TTC549 (cell line): ENCODE results near the gene CD2BP2.
A peak's percentile ranks its signal among the peaks of the same experiment; 100 is the strongest.
"Not testable (repeated sequence)": the region's sequence is repeated elsewhere in the genome, so short reads cannot be mapped to it uniquely, and the experiment has no call there.

ENCODE experiments used
- FAIRE-seq: peaks from 2 replicates; lab custom pipeline; 2012; peaks lifted over from hg19 to GRCh38; lab: Jason Lieb, UNC

The CD2BP2 gene

DNA sequence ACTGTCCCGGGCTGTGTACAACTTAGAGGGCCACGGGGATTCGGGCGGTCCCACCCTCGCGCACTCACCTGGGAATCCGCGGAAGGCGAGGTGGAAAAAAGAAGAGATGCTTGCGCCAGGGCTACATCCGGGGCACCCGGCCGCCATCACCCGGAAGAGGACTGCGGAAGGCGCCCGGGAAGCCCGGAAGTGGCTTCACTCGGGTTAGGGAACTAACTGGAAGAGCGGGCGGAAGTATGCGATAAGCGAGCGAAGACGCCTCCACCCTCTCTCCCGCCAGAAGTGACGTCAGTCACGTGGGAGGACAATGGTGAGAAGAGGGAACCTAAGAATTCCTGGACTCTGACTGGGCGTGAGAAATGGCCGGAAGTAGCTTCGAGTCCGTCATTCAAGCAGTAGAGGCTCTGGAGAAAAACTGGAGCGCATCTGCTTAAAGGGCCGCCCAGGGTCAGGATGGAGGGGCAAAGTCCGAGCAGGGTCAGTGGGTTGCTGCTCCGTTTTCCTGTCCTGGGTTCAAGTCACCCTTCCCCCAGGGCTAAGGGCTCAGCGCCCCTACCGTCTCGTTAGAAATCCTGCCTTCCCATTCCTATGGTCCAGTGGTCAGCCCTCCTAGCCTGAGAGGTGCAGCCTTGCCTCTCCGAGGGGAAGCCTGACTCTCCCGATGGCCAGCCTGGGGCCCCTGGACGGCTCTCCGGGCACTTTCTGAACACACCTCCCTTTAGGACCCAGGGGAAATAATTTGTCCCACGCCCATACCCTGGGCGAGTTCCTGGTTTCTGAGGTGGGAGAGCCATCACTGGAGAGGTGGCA, at the start of gene CD2BP2:
TSS of gene CD2BP2 (minus strand) at position 165 of the 810 bp plus-strand sequence. CDS start 627 bp downstream, outside the sequence.
- peak; percentile 95 for FAIRE-seq

DNA sequence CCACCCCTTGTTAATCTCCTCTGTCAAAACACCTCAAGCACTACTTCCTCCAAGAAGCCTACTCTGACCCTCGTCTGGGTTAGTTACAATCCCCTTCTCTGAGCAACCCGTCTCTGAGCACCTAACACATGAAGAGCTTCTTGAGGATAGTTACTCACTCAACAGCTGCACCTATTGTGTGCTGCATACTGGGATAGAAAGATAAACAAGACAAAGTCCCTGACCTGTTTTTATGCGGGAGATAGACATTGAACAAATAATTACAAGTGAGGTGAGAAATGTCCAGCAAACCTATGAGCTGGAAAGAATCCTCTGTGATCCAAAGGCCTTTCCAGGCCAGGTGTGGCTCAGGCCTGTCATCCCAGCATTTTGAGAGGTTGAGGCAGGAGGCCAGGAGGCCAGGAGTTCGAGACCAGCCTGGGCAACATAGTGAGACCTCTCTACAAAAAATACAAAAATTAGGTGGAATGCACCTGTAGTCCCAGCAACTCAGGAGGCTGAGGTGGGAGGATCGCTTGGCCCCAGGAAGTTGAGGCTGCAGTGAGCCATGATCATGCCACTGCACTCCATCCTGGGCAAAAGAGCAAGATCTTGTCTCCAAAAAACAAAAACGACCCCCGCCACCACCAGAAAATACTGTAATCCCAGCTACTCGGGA, 46.8 kb upstream of the CD2BP2 start:
- FAIRE-seq = no peak

DNA sequence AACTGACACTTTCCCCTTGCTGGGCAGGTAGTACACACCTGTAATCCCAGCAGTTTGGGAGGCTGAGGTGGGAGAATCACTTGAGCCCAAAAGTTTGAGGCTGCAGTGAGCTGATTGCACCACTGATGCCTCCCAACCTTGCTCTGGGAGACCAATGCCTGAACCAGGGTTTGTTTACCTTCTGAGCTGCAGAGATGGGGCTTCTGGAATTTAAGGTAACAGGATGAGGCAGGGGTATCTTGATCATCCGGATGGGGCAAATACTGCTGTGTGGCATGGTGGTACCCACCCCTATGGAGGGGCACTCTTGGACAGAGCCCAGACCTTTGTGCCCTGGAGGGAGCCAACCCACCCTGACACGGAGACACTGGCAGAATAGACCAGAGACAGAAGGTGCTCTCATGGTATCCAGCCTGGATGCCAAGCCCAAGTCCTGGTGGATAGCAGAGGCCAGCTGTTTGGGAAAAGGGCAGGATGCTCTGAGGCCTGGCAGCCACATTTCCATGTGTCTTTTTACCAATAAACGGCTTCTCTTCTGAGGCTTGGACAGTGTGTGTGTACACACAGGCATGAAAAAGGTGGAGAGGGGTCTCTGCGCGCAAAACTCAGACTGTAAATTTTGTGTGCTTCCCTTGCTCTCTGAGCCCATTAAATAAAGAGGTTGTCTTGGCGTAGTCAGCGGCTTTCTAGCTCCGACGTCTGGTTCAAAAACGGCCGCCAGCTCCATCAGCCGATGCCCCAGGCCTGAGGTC, 44.5 kb upstream of the CD2BP2 start:
- no peak for FAIRE-seq

DNA sequence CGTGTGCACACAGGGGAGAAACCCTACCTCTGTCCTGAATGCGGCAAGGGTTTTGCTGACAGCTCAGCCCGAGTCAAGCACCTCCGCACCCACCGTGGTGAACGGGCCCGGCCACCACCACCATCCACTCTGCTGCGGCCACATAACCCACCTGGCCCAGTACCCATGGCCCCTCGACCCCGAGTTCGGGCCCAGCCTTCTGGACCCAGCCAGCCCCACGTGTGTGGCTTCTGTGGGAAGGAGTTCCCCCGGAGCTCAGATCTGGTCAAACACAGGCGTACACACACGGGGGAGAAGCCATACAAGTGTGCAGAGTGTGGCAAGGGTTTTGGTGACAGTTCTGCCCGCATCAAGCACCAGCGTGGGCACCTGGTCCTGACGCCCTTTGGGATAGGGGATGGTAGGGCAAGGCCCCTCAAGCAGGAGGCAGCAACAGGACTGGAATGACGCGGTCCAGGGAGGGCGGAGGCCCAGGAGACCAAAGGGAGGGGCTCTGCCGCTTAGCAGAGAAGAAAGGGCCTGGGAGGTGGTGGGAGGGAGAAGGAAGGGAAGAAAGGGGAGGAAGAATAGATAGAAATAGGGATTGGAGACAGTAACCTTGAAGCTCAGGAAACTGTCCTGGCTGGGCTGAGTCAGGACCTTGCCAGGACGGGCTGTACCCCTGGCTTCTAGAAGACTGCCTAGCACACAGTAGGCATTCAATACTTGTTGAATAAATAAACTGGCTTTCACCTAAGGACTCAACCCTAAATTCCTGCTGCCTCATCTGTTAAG, 43.7 kb upstream of the CD2BP2 start:
- FAIRE-seq = no peak

DNA sequence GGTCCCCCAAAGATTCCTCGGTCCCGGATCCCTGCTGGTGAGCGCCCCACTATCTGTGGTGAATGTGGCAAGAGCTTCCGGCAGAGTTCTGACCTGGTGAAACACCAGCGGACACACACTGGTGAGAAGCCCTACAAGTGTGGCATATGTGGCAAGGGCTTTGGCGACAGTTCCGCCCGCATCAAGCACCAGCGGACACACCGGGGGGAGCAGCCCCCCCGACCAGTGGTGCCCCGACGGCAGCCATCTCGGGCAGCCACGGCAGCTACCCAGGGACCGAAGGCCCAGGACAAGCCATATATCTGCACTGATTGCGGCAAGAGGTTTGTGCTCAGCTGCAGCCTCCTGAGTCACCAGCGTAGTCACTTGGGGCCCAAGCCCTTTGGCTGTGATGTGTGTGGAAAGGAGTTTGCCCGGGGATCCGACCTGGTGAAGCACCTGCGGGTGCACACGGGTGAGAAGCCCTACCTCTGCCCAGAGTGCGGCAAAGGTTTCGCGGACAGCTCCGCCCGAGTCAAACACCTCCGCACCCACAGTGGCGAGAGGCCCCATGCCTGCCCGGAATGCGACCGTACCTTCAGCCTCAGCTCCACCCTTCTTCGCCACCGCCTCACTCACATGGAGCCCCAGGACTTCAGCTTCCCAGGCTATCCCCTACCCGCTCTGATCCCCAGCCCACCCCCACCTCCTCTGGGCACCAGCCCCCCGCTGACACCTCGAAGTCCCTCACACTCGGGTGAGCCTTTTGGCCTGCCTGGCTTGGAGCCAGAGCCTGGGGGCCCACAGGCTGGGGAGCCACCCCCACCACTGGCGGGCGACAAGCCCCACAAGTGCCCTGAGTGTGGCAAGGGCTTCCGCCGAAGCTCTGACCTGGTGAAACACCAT, 42.9 kb upstream of the CD2BP2 start:
- no peak for FAIRE-seq

DNA sequence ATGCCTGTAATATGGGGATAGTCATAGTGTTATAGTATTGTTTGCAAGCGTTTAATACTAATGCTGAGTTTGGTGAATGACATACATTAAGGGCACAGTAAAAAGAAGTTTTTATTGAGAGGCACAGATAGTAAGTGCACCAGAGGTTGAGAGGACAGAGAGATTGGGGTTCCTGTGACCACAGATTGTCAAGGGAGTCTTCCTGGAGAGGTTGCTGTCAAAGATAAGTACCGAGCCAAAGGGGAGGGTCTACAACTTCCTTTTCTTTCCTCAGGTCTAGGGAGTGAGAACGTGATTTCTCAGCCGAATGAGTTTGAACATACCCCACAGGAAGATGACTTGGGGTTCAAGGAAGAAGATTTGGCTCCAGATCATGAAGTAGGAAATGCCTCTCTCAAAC, 41.9 kb upstream of the CD2BP2 start:
- FAIRE-seq = no peak

DNA sequence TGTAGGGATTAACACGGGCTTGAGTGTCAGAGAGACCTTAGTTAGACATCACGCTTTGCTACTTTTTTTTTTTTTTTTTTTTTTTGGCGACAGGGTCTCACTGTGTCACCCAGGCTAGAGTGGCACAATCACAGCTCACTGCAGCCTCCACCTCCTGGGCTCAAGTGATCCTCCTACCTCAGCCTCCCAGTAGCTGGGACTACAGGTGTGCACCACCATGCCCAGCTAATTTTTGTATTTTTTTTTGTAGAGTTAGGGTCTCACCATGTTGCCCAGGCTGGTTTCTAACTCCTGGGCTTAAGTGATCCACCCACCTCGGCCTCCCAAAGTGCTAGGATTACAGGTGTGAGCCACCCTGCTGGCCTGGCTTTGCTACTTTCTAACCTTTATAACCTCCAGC, 41.5 kb upstream of the CD2BP2 start:
- not testable (repeated sequence) for FAIRE-seq

DNA sequence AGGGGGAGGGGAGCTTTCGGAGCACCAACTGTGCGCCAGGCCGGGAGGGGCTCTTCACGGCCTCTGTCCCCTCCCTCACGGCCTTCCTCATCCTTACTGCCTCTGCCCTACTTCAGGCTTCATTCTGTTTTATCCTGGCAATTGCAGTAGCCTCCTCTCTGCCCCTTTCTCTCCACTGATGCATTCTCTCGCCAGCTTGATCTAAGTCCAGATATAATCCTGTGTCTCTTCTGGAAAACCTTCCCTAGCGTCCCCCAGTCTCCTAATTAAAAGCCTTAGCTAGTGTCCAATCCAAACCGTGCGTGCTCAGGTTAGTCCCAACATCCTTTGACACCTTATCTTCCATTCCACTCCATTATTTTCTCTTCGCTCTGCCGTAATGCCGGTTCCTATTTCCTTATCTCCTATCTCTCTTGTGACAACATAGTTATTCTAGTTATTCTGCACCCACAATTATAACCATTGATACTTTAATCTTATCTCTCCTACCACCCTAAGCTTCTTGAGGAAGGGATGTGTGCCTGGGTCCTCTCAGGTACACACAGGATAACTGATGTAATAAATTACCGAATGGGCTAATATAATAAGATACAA, 41.0 kb upstream of the CD2BP2 start:
- FAIRE-seq = no peak

DNA sequence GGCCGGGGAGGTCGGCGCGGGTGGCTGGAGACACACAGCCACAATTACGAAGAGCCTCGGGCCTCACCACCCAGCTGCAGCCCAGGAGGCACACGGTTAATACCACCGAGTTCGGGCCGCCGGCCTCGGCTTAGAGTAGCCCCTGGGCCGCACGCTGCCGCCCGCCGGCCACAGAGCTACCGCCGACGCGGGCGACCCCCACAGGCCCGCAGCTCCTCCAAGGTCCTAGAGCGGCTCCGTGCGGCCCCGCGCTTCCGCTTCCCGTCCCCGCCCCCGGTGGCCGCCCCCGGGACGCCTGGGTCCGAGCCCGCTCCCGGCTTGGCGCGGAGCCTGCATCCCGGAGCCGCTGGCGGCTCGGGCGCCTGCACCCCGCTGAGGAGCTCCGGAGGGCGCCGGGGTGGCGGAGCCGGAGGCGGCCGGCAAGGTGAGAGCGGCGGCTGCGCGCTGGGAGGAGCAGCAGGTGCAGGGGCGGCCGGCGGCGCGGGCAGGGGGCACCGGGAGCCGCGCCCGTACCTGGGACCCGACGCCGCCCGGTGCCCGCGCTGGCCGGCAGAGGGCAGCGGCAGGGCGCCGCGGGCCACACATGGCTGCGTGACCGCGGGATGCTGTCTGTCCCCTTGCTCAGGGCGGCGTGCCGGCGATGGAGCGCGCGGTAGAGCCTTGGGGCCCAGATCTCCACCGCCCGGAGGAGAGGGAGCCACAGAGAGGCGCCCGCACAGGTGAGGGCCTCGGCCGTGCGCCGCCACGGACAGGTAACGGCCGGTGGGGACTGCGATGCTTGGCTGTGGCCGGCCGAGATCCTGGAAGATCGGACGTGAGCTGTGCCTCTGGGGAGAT, 40.3 kb upstream of the CD2BP2 start, which contains the start of gene ZNF48:
TSS of gene ZNF48 (plus strand) at position 266 of the 837 bp plus-strand sequence. CDS start at position 641, 375 bp downstream.
- no peak for FAIRE-seq

DNA sequence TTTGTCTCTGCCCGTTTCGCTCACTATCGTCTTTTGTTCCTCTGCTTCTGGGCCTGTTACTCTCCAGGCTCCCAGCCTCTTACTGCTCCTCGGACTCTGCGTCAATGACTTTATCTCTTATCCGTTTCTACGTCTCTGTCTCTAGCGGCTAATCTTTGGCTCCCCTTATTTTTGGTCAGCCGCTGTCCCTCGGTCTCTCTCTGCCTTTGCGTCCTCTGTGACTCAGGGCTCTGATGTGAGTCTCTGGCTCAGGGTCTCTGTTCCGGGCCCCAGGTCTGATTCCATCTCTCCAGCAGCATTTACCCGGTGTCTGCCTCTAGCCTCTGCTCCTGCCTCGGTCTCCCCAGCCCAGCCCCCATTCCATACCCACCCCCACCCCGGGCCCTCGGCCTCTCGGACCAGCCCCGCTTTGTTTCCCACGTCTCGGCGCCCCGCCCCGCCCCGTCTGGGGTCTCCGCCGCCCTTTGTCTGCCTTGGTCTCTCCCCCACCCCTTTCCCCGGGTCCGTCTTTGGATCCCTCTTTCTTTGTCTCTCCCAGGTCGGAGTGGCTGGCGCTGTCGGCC, 39.6 kb upstream of the CD2BP2 start:
- FAIRE-seq = no peak

DNA sequence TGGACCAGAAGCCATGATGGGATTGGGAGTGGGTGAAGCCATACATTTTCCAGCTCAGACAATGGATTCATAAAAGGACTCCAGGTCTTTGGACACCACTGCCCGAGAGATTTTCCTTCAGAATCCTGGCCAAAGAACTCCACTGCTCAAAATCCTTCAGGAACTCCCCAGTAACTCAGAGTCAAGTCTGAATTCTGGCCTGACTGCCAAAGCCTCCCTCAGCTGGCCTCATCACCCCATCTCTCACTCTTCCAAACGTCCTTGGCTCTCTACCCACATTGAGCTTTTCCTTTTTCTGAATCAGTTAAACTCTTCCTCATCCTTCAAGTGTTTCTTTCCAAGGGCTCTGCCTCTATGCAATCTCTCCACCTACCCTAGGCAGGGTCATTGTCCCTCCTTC, 28.4 kb upstream of the CD2BP2 start:
- no peak for FAIRE-seq

DNA sequence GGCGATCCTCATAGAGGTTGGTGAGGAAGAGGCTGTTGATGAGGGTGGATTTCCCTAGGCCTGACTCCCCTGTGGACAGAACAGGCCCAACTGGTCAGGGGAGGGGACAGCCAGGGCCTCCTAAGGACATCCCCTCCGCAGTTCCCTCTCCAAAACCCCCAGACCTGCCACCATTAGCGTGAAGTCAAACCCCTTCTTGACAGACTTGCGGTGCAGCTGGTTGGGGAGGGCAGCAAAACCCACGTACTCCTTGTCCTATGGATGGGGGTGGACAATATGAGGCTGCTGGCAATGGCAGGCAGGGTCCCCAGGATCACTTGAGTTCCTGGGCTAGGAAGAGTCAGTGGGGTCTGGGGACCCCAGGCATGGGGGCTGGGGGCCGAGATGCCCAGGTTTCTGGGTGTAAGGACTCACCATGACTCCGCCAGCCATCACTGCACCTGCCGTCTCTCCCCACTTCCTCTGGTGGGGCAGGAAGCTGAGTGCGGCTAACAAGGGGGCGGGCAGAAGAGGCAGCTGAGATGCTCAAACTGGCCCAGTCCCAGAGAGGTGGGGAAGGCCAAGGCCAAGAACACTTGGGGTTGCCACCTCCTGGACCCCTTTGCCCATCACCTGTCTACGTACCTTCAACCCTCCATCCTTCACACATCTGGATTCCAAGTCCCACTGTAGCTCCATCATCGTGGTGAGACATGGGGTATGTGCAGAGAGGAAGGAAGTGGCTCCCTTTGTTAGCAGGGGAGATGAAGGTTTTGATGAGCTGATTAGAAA, 27.2 kb upstream of the CD2BP2 start, which contains the start of gene SEPTIN1:
TSS of gene SEPTIN1 (minus strand) at position 451 of the 771 bp plus-strand sequence. CDS start at position 432, 19 bp downstream.
- no peak for FAIRE-seq

DNA sequence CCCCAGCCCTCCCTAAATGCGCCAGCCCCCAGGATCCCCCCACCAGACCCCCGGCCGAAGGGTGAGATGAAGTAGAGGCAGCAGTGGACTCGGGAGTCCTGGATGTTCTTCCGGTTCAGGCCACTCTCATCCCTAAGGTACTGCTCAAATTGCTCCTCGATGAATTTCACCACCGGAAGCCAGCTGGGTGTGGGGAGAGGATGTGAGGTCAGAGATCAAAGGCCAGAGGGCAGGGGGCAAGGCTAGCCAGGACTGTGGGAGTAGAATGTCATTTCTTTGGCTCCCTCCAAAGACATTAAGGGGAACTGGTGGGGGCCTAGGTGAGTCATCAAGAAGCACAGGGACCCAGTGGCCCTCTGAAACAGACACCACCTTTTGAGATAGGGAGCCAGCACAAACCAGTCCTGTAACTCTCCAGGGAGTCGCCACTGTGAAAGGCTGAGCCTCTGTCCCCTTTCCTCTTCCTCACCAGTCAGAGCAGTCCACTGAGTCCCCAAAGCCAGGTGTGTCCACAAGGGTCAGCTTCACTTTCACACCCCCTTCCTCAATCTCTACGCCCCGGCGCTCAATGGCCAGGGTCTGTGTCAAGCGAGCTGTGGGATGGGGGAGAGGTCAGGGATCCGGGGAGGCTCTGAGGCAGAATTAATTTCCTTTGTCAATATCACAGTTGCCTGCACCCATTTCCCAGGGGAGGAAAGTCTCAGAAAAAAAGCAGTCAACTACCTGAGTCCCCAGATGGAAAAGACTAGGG, 26.4 kb upstream of the CD2BP2 start:
- FAIRE-seq = no peak

DNA sequence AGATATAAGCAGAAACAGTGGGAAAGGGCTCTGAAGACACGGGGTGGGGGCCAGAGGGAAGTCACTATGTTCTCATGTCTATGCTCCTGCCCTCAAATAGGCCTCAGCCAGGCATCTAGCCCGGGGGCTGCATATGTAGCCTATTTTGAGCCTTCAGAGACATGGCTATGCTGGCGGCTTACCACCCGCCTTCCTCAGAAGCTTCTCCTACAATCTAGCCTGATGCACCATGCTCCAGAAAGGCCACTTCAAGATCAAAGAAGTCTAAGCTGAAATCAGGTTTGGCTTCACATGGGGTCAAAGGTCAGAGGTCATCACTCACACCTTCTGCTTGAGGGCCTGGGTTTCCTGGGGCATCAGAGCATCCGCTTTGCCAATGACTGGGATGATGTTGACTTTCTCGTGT, 25.7 kb upstream of the CD2BP2 start:
- FAIRE-seq = no peak

DNA sequence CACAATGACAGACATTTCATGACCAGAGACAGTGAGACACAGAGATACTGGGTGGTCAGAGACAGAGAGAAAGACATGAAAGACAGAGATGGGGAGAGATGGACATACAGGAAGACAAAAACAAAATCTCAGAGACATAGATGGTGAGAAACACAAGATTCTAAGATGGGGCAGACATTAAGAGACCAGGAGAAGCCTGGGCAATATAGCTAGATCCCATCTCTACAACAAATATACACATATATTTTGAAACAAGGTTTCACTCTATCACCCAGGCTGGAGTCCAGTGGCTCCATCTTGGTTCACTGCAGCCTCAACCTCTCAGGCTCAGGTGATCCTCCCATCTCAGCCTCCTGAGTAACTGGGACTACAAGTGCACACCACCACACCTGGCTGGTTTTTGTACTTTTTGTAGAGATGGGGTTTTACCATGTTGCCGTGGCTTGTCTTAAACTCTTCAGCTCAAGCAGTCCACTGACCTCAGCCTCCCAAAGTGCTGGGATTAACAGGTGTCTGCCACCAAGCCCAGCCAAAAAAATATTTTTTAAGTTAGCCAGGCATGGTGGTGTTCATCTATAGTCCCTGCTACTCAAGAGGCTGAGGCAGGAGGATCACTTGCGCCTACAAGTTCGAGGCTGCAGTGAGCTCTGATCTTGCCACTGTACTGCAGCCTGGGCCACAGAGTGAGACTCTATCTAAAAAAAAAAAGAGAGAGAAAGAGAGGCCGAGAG, 25.1 kb upstream of the CD2BP2 start:
- FAIRE-seq = no peak

DNA sequence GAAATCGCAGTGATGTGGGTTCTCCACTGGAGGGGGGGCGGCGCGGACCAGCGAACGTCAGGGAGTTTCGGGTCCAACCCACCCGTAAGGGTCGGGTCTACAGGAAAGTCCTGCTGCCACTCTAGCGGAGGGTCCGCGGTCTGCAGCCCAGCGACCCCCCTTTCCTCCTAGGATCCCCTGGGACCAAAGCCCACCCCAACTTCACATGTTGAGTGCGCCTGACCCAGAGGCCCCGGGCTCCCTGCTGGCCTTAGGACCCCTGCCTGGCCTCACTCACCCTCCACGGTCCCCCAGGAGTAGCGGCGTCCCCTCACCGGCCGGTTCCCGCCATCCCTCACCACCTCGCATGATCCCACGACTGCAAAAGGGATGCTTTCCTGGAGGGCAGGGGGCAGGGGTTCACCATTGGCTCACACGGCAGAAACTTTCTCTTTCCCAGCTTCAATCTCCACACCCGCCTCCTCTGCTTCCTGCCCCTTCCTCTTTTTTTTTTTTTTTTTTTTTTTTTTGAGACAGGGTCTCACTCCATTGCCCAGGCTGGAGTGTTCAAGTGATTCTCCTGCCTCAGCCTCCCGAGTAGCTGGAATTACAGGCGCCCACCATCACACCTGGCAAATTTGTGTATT, 24.2 kb upstream of the CD2BP2 start:
- FAIRE-seq = no peak
